NCI-H2196 (cell line): ENCODE data around the gene GGCT.

ENCODE experiments used
- DNase-seq: peaks from one replicate; lab custom pipeline; 2025; ENCODE audit not compliant: unreplicated experiment; lab: John Stamatoyannopoulos, UW

GGCT gene

GRCh38 chr7:30479202-30480120 is 25.2 kb downstream of the GGCT start:
- DNase-seq: peak; percentile 18

GRCh38 chr7:30478349-30479201 is 26.1 kb downstream of the GGCT start, which contains the start of gene NOD1:
NOD1 (minus strand) TSS chr7:30478784; CDS start chr7:30456921, 21,863 bp downstream.
- peak; percentile 54 for DNase-seq

GRCh38 chr7:30476459-30477145 is 28.0 kb downstream of the GGCT start:
- DNase-seq: peak; percentile 42

- DNase-seq: no peak
Observed at GRCh38 chr7:30475580-30475979, 29.0 kb downstream of the GGCT start.

GRCh38 chr7:30474893-30475292 is 29.7 kb downstream of the GGCT start:
- DNase-seq: no peak

GRCh38 chr7:30474485-30474884 is 30.1 kb downstream of the GGCT start:
- DNase-seq: no peak

GRCh38 chr7:30473903-30474302 is 30.7 kb downstream of the GGCT start:
- no peak for DNase-seq

GRCh38 chr7:30472784-30473775 is 31.5 kb downstream of the GGCT start:
- no peak for DNase-seq

- DNase-seq: no peak
Observed at GRCh38 chr7:30472081-30472783, 32.4 kb downstream of the GGCT start.

GRCh38 chr7:30471205-30471604 is 33.4 kb downstream of the GGCT start:
- DNase-seq: no peak

- peak; percentile 53 for DNase-seq
Observed at GRCh38 chr7:30470771-30471170, 33.9 kb downstream of the GGCT start.

GRCh38 chr7:30470163-30470770 is 34.4 kb downstream of the GGCT start:
- peak; percentile 19 for DNase-seq

GRCh38 chr7:30469303-30469702 is 35.3 kb downstream of the GGCT start:
- DNase-seq: no peak

GRCh38 chr7:30468791-30469190 is 35.8 kb downstream of the GGCT start:
- DNase-seq: no peak

GRCh38 chr7:30468041-30468440 is 36.6 kb downstream of the GGCT start:
- DNase-seq: no peak

GRCh38 chr7:30467271-30467670 is 37.4 kb downstream of the GGCT start:
- DNase-seq: no peak

GRCh38 chr7:30466266-30466665 is 38.4 kb downstream of the GGCT start:
- DNase-seq: no peak

GRCh38 chr7:30465811-30466180 is 38.8 kb downstream of the GGCT start:
- no peak for DNase-seq
